HEK293 (cell line): ENCODE measurements around the gene OCA2.

Source experiments
- CTCF ChIP-seq: fragments of 450-650 bp; formaldehyde crosslinking; IDR thresholded peaks from 2 replicates; pipeline ENCODE4 v1.5.1; 2016; ENCODE audit warnings: missing biosample characterization, missing genetic modification characterization
- REST ChIP-seq: fragments of 450-650 bp; formaldehyde crosslinking; IDR thresholded peaks from 2 replicates; pipeline ENCODE4 v1.5.1; 2016; ENCODE audit warnings: missing biosample characterization, missing genetic modification characterization
- SP2 ChIP-seq: fragments of 450-650 bp; formaldehyde crosslinking; IDR thresholded peaks from 2 replicates; pipeline ENCODE4 v1.5.1; 2016; ENCODE audit warnings: missing biosample characterization, missing genetic modification characterization
- ZNF121 ChIP-seq: fragments of 450-650 bp; formaldehyde crosslinking; IDR thresholded peaks from 2 replicates; pipeline ENCODE4 v1.5.1; 2016; ENCODE audit warnings: missing biosample characterization, missing genetic modification characterization
- ZNF292 ChIP-seq: fragments of 450-650 bp; formaldehyde crosslinking; IDR thresholded peaks from 2 replicates; pipeline ENCODE4 v1.5.1; 2016; ENCODE audit warnings: low read depth, missing biosample characterization, missing genetic modification characterization, borderline replicate concordance
- ZNF426 ChIP-seq: fragments of 450-650 bp; formaldehyde crosslinking; IDR thresholded peaks from 2 replicates; pipeline ENCODE4 v1.5.1; 2017; ENCODE audit warnings: missing biosample characterization, missing genetic modification characterization, mild to moderate bottlenecking, inconsistent platforms, moderate library complexity

GRCh38 chr15:27866505-27867165 is 232.5 kb downstream of the OCA2 start:
- TF ChIP-seq ZNF292 (tag by site-specific recombination) (no peak), ZNF121 (tag by site-specific recombination) (no peak), SP2 (tag by site-specific recombination) (no peak), REST (tag by site-specific recombination) (no peak), CTCF (no peak), ZNF426 (tag by site-specific recombination) (no peak)
